AG09309 (cell line): ENCODE measurements around the gene CUBN.

Source experiments
- DNase-seq: peaks from one replicate; pipeline ENCODE4 v3.0.0-alpha.2; 2010; ENCODE audit warnings: low read depth
- H3K4me3 ChIP-seq: 2 replicates; pipeline ENCODE4 v1.5.1; 2011; ENCODE audit warnings: mild to moderate bottlenecking, low read depth, low read length, moderate library complexity; ENCODE audit not compliant: control insufficient read depth
- CTCF ChIP-seq: IDR thresholded peaks from 2 replicates; pipeline ENCODE4 v1.5.1; 2011; ENCODE audit warnings: mild to moderate bottlenecking, low read depth, low read length, inconsistent platforms; ENCODE audit not compliant: insufficient read depth, control insufficient read depth; ENCODE audit errors: missing control alignments

CUBN gene

GRCh38 chr10:17006631-17007417, 122.8 kb downstream of the CUBN start:
- no peak for TF ChIP-seq CTCF
- no peak overlapping the region for H3K4me3 ChIP-seq
- no peak for DNase-seq

- no peak for TF ChIP-seq CTCF
- no peak for DNase-seq
- H3K4me3 ChIP-seq = no peak overlapping the region
These were observed 123.7 kb downstream of the CUBN start for GRCh38 chr10:17005621-17006566.

GRCh38 chr10:17004801-17005380, 124.7 kb downstream of the CUBN start:
- TF ChIP-seq CTCF = no peak
- H3K4me3 ChIP-seq = no peak overlapping the region
- DNase-seq = no peak

- H3K4me3 ChIP-seq = no peak overlapping the region
- TF ChIP-seq CTCF = no peak
- DNase-seq = no peak
These were observed 125.8 kb downstream of the CUBN start for GRCh38 chr10:17003651-17004286.

GRCh38 chr10:17003151-17003550, 126.5 kb downstream of the CUBN start:
- TF ChIP-seq CTCF = no peak
- peak; percentile 91 for DNase-seq
- no peak overlapping the region for H3K4me3 ChIP-seq
